ENCODE data around the gene SLC10A7. TPM values are rescaled to one million over a fixed set of nuclear protein-coding genes. Genes with fewer than 3 reads are reported as not detected.

SLC10A7 gene
- total and polyA plus RNA-seq, 2 of the 4 experiments (the other 2 are of a cell fraction): 5.2 to 8.4 TPM

GRCh38 chr4:146428298-146428697 lies 93.4 kb downstream of the SLC10A7 start:
- H2AK9ac ChIP-seq (replicated peaks; ENCODE audit: low read depth, low read length, poor library complexity): no peak overlapping the region
- H2BK15ac ChIP-seq (ENCODE audit: low read depth, low read length): no peak overlapping the region
- H4K8ac ChIP-seq (ENCODE audit: low read depth in 2 of 2, low read length in 2 of 2): no peak overlapping the region
- TF ChIP-seq USF2 (IDR thresholded peaks at IDR 0.05; ENCODE audit: low read depth, low read length) (no peak), CTCF (conservative IDR thresholded peaks at IDR 0.05; ENCODE audit: low read depth, low read length) (no peak), POLR2A (IDR thresholded peaks at IDR 0.05; ENCODE audit: low read depth, low read length) (no peak), CEBPB (IDR thresholded peaks at IDR 0.05; ENCODE audit: low read depth, low read length) (no peak), SMC3 (IDR thresholded peaks at IDR 0.05; ENCODE audit: low read depth, low read length) (no peak), MXI1 (IDR thresholded peaks at IDR 0.05; ENCODE audit: borderline replicate concordance, low read depth, low read length) (no peak), FOS (IDR thresholded peaks at IDR 0.05; ENCODE audit: low read depth, low read length) (no peak), RFX5 (IDR thresholded peaks at IDR 0.05; ENCODE audit: low read depth, low read length) (no peak), MAZ (IDR thresholded peaks at IDR 0.05; ENCODE audit: borderline replicate concordance, low read depth, low read length) (no peak), NFE2L2 (IDR thresholded peaks at IDR 0.05; ENCODE audit: low read depth, low read length) (no peak), RCOR1 (IDR thresholded peaks at IDR 0.05; ENCODE audit: insufficient replicate concordance, low read length) (no peak), MAFK (IDR thresholded peaks at IDR 0.05; ENCODE audit: low read depth, low read length) (no peak), ELK1 (IDR thresholded peaks at IDR 0.05; ENCODE audit: borderline replicate concordance, low read depth, low read length) (no peak), BHLHE40 (IDR thresholded peaks at IDR 0.05; ENCODE audit: low read depth, low read length) (no peak), RAD21 (IDR thresholded peaks at IDR 0.05; ENCODE audit: low read length) (no peak), CHD1 (IDR thresholded peaks at IDR 0.05; ENCODE audit: low read depth, low read length) (no peak)
- H3K4ac ChIP-seq (ENCODE audit: low read depth, low read length): no peak overlapping the region
- no CpG with 5 or more reads among the region's 1 CpG for WGBS, 2 experiments (ENCODE audit: extremely low coverage in 2 of 2, insufficient read length in 1 of 2)
- no peak overlapping the region for H4K91ac ChIP-seq (ENCODE audit: insufficient read depth, low read depth, low read length)
- no peak overlapping the region for H3K9ac ChIP-seq (ENCODE audit: low read depth, low read length)
- H3K4me1 ChIP-seq (ENCODE audit: control insufficient read depth, insufficient read depth, low read length): no peaks in the 10 kb centered on the region
- no peak overlapping the region for H3K27ac ChIP-seq (ENCODE audit: insufficient read depth, low read length)
- H4K5ac ChIP-seq (ENCODE audit: low read depth, low read length): no peak overlapping the region
- ChIA-PET POLR2A (ENCODE audit: unreplicated experiment) (no interaction called here), CTCF (interaction anchor here (0.9 kb wide), 1 partner anchor 47 kb away, joined by 4 read pairs; no protein-coding TSS in a partner anchor)
- no peak overlapping the region for H2BK20ac ChIP-seq (ENCODE audit: low read depth, low read length)
- no peak overlapping the region for H2AFZ ChIP-seq (replicated peaks; ENCODE audit: low read length, poor library complexity)
- dilution Hi-C loops (cut with HindIII; ENCODE audit: low sequenced_read_pairs, unreplicated experiment) (no loop called here), intact Hi-C loops (cut with micrococcal nuclease) (no loop called here), in situ Hi-C loops (cut with MboI; ENCODE audit: low sequenced_read_pairs) (no loop called here)
- H3K18ac ChIP-seq (ENCODE audit: low read depth, low read length): no peak overlapping the region
- no peaks in the 10 kb centered on the region for H3K9me1 ChIP-seq (ENCODE audit: insufficient read depth, low read length)
- ATAC-seq (ENCODE audit: low read depth) (no peak), DNase-seq (peak; percentile 16)
- no peak overlapping the region for H3K4me2 ChIP-seq (ENCODE audit: low read depth, low read length)
- no peak overlapping the region for H2BK5ac ChIP-seq (ENCODE audit: low read depth, low read length, poor library complexity, severe bottlenecking)
- H2AK5ac ChIP-seq (ENCODE audit: low read depth, low read length): no peak overlapping the region
- no peaks in the 10 kb centered on the region for H3K36me3 ChIP-seq (ENCODE audit: control insufficient read depth, insufficient read depth, low read length)
- H4K20me1 ChIP-seq (ENCODE audit: insufficient read depth, low read length): no peaks in the 10 kb centered on the region
- no peak overlapping the region for H3K14ac ChIP-seq (replicated peaks; ENCODE audit: low read depth, low read length)
- H3K9me3 ChIP-seq (ENCODE audit: control insufficient read depth, insufficient read depth, low read length): no peaks in the 10 kb centered on the region
- H3K79me1 ChIP-seq (ENCODE audit: low read depth in 1 of 2, low read length in 2 of 2): no peaks in the 10 kb centered on the region
- BruUV-seq (replicated peaks): no TSS peak
- no peak overlapping the region for H3K23ac ChIP-seq (ENCODE audit: low read depth, low read length)
- H2BK120ac ChIP-seq (ENCODE audit: low read depth, low read length): no peak overlapping the region
- no peak overlapping the region for H3K4me3 ChIP-seq (ENCODE audit: insufficient read depth, low read depth, low read length)
- H3K56ac ChIP-seq (ENCODE audit: extremely low read depth, insufficient read depth, low read length): no peak overlapping the region
- H3K27me3 ChIP-seq (ENCODE audit: control insufficient read depth, insufficient read depth, low read length): no peaks in the 10 kb centered on the region
